ENCODE results near the gene CLSTN1.

The CLSTN1 gene

GRCh38 chr1:9823943-9824701 is at the start of gene CLSTN1:
Gene CLSTN1 (minus strand): TSS chr1:9823965. CDS start chr1:9823733, 232 bp downstream.
- DNase-seq: peak; percentile 78

GRCh38 chr1:9873385-9873784 is 49.6 kb upstream of the CLSTN1 start:
- DNase-seq: no peak

GRCh38 chr1:9872430-9873165 is 48.8 kb upstream of the CLSTN1 start:
- DNase-seq: no peak

GRCh38 chr1:9871707-9872425 is 48.1 kb upstream of the CLSTN1 start:
- DNase-seq: no peak

- no peak for DNase-seq
Measured at GRCh38 chr1:9871021-9871420, 47.3 kb upstream of the CLSTN1 start.

- no peak for DNase-seq
Measured at GRCh38 chr1:9870572-9870971, 46.8 kb upstream of the CLSTN1 start.

- DNase-seq: no peak
Measured at GRCh38 chr1:9869831-9870251, 46.1 kb upstream of the CLSTN1 start.

GRCh38 chr1:9868244-9868590 is 44.5 kb upstream of the CLSTN1 start:
- DNase-seq: no peak

GRCh38 chr1:9867408-9868243 is 43.9 kb upstream of the CLSTN1 start:
- peak; percentile 32 for DNase-seq

- DNase-seq: no peak
Measured at GRCh38 chr1:9866836-9867235, 43.1 kb upstream of the CLSTN1 start.

GRCh38 chr1:9865724-9866123 is 42.0 kb upstream of the CLSTN1 start:
- DNase-seq: no peak

- no peak for DNase-seq
Measured at GRCh38 chr1:9863371-9863770, 39.6 kb upstream of the CLSTN1 start.

- DNase-seq: peak; percentile 19
Measured at GRCh38 chr1:9861360-9861759, 37.6 kb upstream of the CLSTN1 start.

- DNase-seq: no peak
Measured at GRCh38 chr1:9860887-9861286, 37.1 kb upstream of the CLSTN1 start.

GRCh38 chr1:9859281-9860014 is 35.7 kb upstream of the CLSTN1 start:
- DNase-seq: no peak

GRCh38 chr1:9858293-9859035 is 34.7 kb upstream of the CLSTN1 start:
- DNase-seq: no peak

- no peak for DNase-seq
Measured at GRCh38 chr1:9855186-9855585, 31.4 kb upstream of the CLSTN1 start.

GRCh38 chr1:9853249-9853595 is 29.5 kb upstream of the CLSTN1 start:
- DNase-seq: no peak

GRCh38 chr1:9852410-9853248 is 28.9 kb upstream of the CLSTN1 start:
- DNase-seq: no peak

- DNase-seq: no peak
Measured at GRCh38 chr1:9852004-9852403, 28.2 kb upstream of the CLSTN1 start.

Measured in DMS153 (cell line).